Caco-2 (cell line): Measurements from ENCODE around the gene ANKRD40. TPM values are rescaled to one million over a fixed set of nuclear protein-coding genes. Genes with fewer than 3 reads are reported as not detected.

Source experiments
- Bru-seq: library from RNA; stranded (reverse); fragments of 400-500 nt; gene quantifications from one replicate; lab custom pipeline; 2021; lab: Mats Ljungman, UMichigan
- BruChase-seq, 2 experiments: library from RNA; stranded (reverse); fragments of 400-500 nt; gene quantifications; one replicate each; lab custom pipeline; 2021; lab: Mats Ljungman, UMichigan
- BruUV-seq: library from RNA; stranded (reverse); fragments of 400-500 nt; replicated peaks from 2 replicates; lab custom pipeline; 2021; lab: Mats Ljungman, UMichigan
- CTCF ChIA-PET: fragments of 300-600 bp; sonication (Branson Sonifier 250); formaldehyde crosslinking; loops from one replicate; lab custom pipeline; 2022; ENCODE audit warnings: antibody characterized with exemption; lab: Charles Lee
- POLR2A ChIA-PET: fragments of 300-600 bp; sonication (Branson Sonifier 250); formaldehyde crosslinking; loops from one replicate; lab custom pipeline; 2022; ENCODE audit warnings: antibody characterized with exemption; lab: Charles Lee
- DNase-seq, 2 experiments: peaks; one replicate each; pipeline versions ENCODE4 v3.0.0 to v3.0.0-alpha.2; 2020 to 2022
- H3K27me3 ChIP-seq: replicated peaks from 2 replicates; pipeline ENCODE4 v1.6.0; 2011; ENCODE audit warnings: low read length; ENCODE audit not compliant: control insufficient read depth, insufficient read depth
- H3K36me3 ChIP-seq: 2 replicates; pipeline ENCODE4 v1.5.1; 2011; ENCODE audit warnings: low read length; ENCODE audit not compliant: control insufficient read depth, insufficient read depth
- H3K4me1 ChIP-seq: fragments of 250-450 bp; sonication (Bioruptor Pico); 2 replicates; pipeline ENCODE4 v1.5.1; 2020; ENCODE audit warnings: mild to moderate bottlenecking
- H3K4me3 ChIP-seq: 2 replicates; pipeline ENCODE4 v1.5.1; 2011; ENCODE audit warnings: low read depth, mild to moderate bottlenecking, control low read depth, low read length
- H3K9me3 ChIP-seq: fragments of 250-450 bp; sonication (Bioruptor Pico); 2 replicates; pipeline ENCODE4 v1.5.1; 2020; ENCODE audit warnings: mild to moderate bottlenecking, moderate library complexity
- H3K27ac Mint-ChIP-seq: one replicate; pipeline ENCODE4 v1.8.0; 2022; ENCODE audit warnings: mixed read lengths; ENCODE audit not compliant: unreplicated experiment
- H3K27me3 Mint-ChIP-seq: one replicate; pipeline ENCODE4 v1.8.0; 2022; ENCODE audit warnings: mixed read lengths; ENCODE audit not compliant: insufficient read depth, unreplicated experiment
- H3K36me3 Mint-ChIP-seq: one replicate; pipeline ENCODE4 v1.8.0; 2022; ENCODE audit warnings: mild to moderate bottlenecking, mixed read lengths; ENCODE audit not compliant: insufficient read depth, unreplicated experiment
- H3K4me1 Mint-ChIP-seq: one replicate; pipeline ENCODE4 v1.8.0; 2022; ENCODE audit warnings: low read depth, mixed read lengths; ENCODE audit not compliant: unreplicated experiment
- H3K4me3 Mint-ChIP-seq: one replicate; pipeline ENCODE4 v1.8.0; 2022; ENCODE audit warnings: mild to moderate bottlenecking, moderate library complexity, mixed read lengths; ENCODE audit not compliant: unreplicated experiment
- H3K9me3 Mint-ChIP-seq: one replicate; pipeline ENCODE4 v1.8.0; 2022; ENCODE audit warnings: mixed read lengths; ENCODE audit not compliant: unreplicated experiment
- CTCF ChIP-seq, 2 experiments: fragments of 200-600 bp in 1 of 2; IDR thresholded peaks; 1 replicate in 1 of 2; 2 replicates in 1 of 2; pipeline versions ENCODE4 v1.5.1 to v1.8.0; 2011 to 2022; ENCODE audit warnings: antibody characterized with exemption in 1 of 2, control low read depth in 1 of 2, inconsistent platforms in 1 of 2, low read depth in 1 of 2, low read length in 1 of 2, mild to moderate bottlenecking in 1 of 2, moderate library complexity in 1 of 2; ENCODE audit not compliant: insufficient read depth in 1 of 2, severe bottlenecking in 1 of 2, unreplicated experiment in 1 of 2
- intact Hi-C: fragments of 100-400 bp; cut with micrococcal nuclease; formaldehyde crosslinking; loops from one replicate; pipeline ENCODE4 v1.10.0; 2022; ENCODE audit not compliant: unreplicated experiment
- long read RNA-seq: library from polyadenylated mRNA; stranded (forward); transcript quantifications from one replicate; pipeline ENCODE4 v2.0.0, GENCODE V29; 2022
- total RNA-seq: library from RNA; stranded (reverse); gene quantifications from 2 replicates; pipeline ENCODE4 v1.2.3, GENCODE V29; 2022

Gene ANKRD40
- 113 and 114 TPM in 2 replicates for total RNA-seq
- percentile 97 among the genes with signal in this experiment for Bru-seq, nascent RNA
- percentile 99 among the genes with signal in this experiment for BruChase-seq, experiment 1, labeled RNA remaining after a 2-hour chase
- BruChase-seq, experiment 2, labeled RNA remaining after a 6-hour chase = percentile 98 among the genes with signal in this experiment
- long read RNA-seq, full-length matches to known transcripts = 71 of 83 reads
- long read RNA-seq, partial matches to known transcripts = 8 of 83 reads
- long read RNA-seq, other reads (novel, unspliced or antisense) = 4 of 83 reads

GRCh38 chr17:50707289-50708049 is at the start of gene ANKRD40:
Gene ANKRD40, minus strand, starts transcription at chr17:50707914. Its CDS starts 260 bp downstream, at chr17:50707654.
- Mint-ChIP-seq H3K27ac (peak within 1 kb of the TSS; percentile 79), H3K27me3 (no peaks in the 10 kb centered on the region), H3K9me3 (no peaks in the 10 kb centered on the region), H3K36me3 (peaks cover 44% of the 10 kb centered on the region), H3K4me3 (peak within 1 kb of the TSS; percentile 97), H3K4me1 (peaks cover 31% of the 10 kb centered on the region)
- POLR2A ChIA-PET = interaction anchor here (0.7 to 1.9 kb wide), 3 partner anchors 9 to 12 kb away, joined by 3 to 20 read pairs (median 9); partner anchors contain the start of gene LUC7L3
- Histone ChIP-seq H3K36me3 (no peaks in the 10 kb centered on the region; the same call in 1 of the 2 replicates), H3K9me3 (no peaks in the 10 kb centered on the region), H3K27me3 (no peaks in the 10 kb centered on the region), H3K4me1 (peaks cover 15% of the 10 kb centered on the region), H3K4me3 (peak within 1 kb of the TSS; percentile 68)
- CTCF ChIA-PET = interaction anchor here (0.6 to 4.1 kb wide), 4 partner anchors 14 to 197 kb away, joined by 3 to 22 read pairs (median 4); no protein-coding TSS in a partner anchor
- TF ChIP-seq CTCF (IDR thresholded peaks at IDR 0.05; ENCODE audit: insufficient read depth in 1 of 2, low read depth in 1 of 2, low read length in 1 of 2, severe bottlenecking in 1 of 2, unreplicated experiment in 1 of 2) = no peak
- intact Hi-C loops = loop anchor here (1.0 to 10.0 kb wide), 4 partner anchors 12 to 230 kb away; partner anchors contain the start of genes LUC7L3 and RSAD1
- TSS peak; percentile 60 for BruUV-seq
- peak; percentile 95 to 99 for DNase-seq

- Mint-ChIP-seq H3K9me3 (no peaks in the 10 kb centered on the region), H3K27ac (no peak overlapping the region), H3K4me1 (peaks cover 18% of the 10 kb centered on the region), H3K27me3 (no peaks in the 10 kb centered on the region), H3K36me3 (peaks cover 93% of the 10 kb centered on the region), H3K4me3 (no peak overlapping the region)
- H3K36me3 ChIP-seq = peaks cover 6% of the 10 kb centered on the region; the same call in 1 of the 2 replicates
- no peak for TF ChIP-seq CTCF (IDR thresholded peaks at IDR 0.05; ENCODE audit: insufficient read depth in 1 of 2, low read depth in 1 of 2, low read length in 1 of 2, severe bottlenecking in 1 of 2, unreplicated experiment in 1 of 2)
- H3K4me1 ChIP-seq = peaks cover 17% of the 10 kb centered on the region
- H3K9me3 ChIP-seq = no peaks in the 10 kb centered on the region
- ChIA-PET POLR2A (interaction anchor here (1.1 kb wide), 2 partner anchors 35 to 112 kb away, joined by 3 to 4 read pairs; partner anchors contain the start of genes LUC7L3 and TOB1), CTCF (no interaction called here)
- no peak for DNase-seq
- no TSS peak for BruUV-seq
- intact Hi-C loops = no loop called here
- H3K27me3 ChIP-seq = no peaks in the 10 kb centered on the region
- H3K4me3 ChIP-seq = no peak overlapping the region
These were observed 46.8 kb upstream of the ANKRD40 start for GRCh38 chr17:50754521-50754920.

- Histone ChIP-seq H3K4me3 (no peak overlapping the region), H3K4me1 (peaks cover 9% of the 10 kb centered on the region; the same call in 1 of the 2 replicates), H3K27me3 (no peaks in the 10 kb centered on the region), H3K9me3 (no peaks in the 10 kb centered on the region), H3K36me3 (peaks cover 13% of the 10 kb centered on the region)
- BruUV-seq = no TSS peak
- Mint-ChIP-seq H3K27me3 (no peaks in the 10 kb centered on the region), H3K27ac (no peak overlapping the region), H3K36me3 (peaks cover 96% of the 10 kb centered on the region), H3K9me3 (no peaks in the 10 kb centered on the region), H3K4me3 (no peak overlapping the region), H3K4me1 (no peaks in the 10 kb centered on the region)
- DNase-seq = no peak
- CTCF ChIA-PET = no interaction called here
- no peak for TF ChIP-seq CTCF (IDR thresholded peaks at IDR 0.05; ENCODE audit: insufficient read depth in 1 of 2, low read depth in 1 of 2, low read length in 1 of 2, severe bottlenecking in 1 of 2, unreplicated experiment in 1 of 2)
- POLR2A ChIA-PET = no interaction called here
- intact Hi-C loops = no loop called here
These were observed 41.5 kb upstream of the ANKRD40 start for GRCh38 chr17:50749245-50749644.
